ENCODE results near the gene C1QTNF8.

C1QTNF8 gene

DNA sequence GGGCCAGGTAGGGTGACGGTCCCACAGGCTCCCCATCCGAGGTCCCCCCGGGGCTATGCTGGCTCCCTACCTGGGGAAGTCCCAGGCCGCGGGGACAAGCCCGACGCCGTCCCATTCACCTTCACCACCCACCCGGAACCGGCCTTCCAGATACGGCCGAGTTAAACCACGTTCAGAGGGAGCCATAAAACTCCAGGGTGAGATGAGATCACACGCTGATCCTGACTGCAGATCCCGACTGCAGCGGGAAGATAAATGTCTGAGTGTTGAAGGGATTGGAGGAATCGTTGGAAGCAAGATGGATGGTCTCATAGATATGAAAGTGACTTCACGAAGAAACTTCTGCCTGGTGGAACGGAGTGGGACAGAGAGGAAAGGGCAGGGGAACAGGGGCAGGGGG lies 13.6 kb upstream of the C1QTNF8 start:
- DNase-seq (ENCODE audit: low spot score) (no peak), FAIRE-seq (no peak)

DNA sequence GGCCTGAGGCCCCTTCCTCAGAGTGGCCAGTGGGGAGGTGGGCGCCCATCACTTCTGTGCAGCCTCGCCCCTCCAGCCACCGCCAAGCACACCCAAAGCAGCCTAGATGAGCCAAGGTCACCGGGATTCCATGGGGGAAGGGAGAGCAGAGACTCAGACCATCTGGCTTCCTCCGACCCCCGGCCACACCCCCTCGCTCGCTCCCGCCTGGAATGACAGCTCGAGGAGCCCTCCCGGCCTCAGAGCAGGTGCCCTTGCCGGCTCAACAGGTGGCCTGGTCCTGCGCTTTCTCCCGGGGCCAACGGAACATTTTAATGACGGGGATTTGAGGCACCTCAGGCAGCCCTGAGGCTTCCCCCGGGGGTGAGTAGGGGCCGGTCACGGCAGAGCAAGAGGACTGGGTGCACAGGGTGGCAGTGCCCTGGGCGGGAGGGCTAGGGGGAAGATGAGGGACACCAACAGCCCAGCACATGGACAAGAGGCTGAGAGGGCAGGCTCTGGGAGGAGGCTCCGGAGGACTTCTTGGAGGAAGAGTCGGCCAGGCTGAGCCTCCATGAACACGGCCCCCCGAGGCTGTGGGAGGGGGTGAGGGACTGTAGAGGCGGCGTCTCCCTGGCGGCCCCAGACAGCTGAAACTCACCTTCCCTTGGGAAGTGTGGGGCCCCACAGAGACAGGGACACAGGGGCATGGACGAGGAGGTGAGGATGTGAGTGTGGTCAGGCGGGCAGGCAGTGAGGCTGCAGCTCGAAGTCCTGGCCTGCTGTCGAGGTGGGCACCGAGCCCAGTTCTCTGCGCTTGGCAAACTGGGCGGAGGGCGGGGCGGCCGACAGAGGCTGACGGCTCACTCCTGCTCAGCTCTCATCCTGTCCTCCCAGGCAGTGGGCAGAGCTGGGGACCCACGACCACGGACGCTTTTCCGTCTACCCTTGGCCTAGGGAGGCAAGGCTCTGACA lies 12.5 kb upstream of the C1QTNF8 start:
- no peak for FAIRE-seq
- DNase-seq (ENCODE audit: low spot score), result peak; percentile 48

DNA sequence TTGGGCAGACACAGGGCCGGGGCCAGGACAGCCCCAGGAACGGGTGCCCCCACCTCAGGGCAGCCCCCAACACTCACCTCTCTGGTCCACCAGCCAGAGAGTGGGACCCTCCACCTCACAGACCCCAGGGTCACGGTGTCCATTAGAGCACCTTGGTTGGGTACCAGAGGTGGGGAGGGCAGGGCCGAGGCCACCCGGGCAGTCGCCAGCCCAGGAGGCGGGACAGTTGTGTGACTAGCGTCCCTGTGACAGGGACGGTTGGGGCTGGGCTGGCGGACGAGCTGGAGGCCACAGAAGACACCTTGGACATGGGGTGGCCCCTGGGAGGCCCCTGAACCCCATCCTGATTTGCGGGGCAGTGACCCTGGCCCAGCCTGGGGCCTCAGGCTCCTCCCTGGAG lies 11.7 kb upstream of the C1QTNF8 start:
- no peak for FAIRE-seq
- DNase-seq (ENCODE audit: low spot score), result no peak

DNA sequence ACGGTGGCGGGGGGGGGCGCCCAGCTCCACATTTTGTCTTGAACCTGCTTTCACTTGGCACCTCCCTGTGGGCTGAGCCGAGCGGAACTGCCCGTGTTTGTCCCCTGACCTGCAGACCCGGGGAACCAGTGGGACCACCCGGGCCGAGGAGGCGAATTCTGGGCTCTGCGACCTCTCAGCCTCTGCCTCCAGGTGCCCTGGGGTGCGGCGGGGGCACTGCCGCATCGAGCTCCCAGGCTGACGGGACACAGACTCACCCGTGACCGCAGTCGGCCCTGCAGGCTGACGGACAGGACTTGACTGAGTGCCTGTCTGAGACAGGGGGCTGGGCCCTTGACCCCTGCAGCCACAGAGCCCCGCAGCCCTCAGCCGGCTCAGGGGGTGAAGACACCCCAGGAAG lies 11.1 kb upstream of the C1QTNF8 start:
- FAIRE-seq, result no peak
- DNase-seq (ENCODE audit: low spot score), result no peak

DNA sequence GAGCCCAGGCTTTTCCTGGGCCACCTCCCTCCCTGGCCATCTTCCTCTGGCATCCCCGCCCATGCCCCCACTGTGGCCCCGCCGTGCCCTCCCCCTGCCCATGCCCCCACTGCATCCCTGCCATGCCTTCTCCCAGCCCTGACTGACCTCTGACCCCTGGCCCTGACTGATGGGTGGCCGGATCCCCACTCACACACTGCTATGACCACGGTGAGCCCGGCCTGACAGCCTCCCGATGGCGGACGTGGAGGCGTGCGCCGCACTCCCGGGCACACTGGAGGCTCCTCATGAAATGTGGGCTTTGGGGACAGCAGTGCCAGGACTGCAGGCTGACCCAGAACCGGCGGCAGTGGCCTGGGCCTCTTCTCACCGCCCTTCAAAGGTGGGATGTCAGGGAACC lies 10.6 kb upstream of the C1QTNF8 start:
- DNase-seq (ENCODE audit: low spot score) (no peak), FAIRE-seq (no peak)

DNA sequence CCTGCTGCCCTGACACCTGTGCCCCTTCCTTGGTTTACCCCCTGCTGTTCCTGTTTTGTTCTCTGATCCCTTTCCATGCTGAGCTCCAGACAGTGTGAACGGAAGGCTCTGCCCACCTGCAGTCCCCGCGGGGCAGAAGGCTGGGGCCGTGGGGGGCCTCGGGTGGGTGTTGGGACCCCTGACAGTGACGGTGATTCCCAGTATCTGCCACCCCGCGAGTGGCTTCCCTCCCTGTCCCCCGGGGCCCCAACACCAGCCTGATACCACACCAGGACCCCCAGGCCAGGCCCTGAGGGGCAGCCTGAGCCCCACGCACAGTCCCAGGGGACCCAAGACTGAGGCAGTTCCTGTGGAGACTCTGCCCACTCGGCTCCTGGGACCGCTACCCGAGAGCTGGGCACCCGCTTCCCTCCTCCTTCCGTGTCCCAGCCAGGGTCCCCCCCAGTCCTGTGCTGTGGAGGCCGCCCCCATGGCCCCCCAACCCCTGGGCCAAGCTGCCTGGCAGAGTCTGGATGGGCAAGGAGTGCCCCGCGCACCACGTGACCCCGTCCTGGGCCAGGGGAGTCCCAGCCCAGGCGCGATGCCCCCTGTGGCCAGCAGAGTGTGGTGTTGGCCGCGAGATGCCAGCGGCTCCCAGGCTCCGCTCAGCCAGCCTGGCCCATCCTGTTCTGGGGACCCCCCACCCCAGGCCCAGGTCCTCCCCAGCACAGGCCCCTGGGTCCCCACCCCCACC lies 10.0 kb upstream of the C1QTNF8 start:
- FAIRE-seq (peak; percentile 95), DNase-seq (ENCODE audit: low spot score) (peak; percentile 91)

DNA sequence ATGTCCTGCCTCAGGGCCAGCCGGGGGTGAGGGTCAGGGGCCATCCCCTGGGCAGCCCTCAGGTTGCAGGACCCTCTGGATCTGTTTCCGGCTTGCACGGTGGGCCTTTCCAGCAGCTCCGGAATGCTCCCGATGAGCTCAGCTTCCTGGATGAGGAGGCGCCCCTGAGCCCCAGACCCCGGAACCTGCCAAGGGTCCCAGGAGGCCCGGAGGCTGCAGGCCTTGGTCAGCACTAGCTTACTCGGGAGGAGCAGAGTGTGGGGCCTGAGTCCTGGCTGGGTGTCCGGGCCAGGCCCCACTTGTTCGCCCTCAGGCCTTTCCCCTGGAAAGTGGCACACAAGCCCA lies 7.6 kb upstream of the C1QTNF8 start:
- FAIRE-seq, result no peak
- DNase-seq (ENCODE audit: low spot score), result no peak

DNA sequence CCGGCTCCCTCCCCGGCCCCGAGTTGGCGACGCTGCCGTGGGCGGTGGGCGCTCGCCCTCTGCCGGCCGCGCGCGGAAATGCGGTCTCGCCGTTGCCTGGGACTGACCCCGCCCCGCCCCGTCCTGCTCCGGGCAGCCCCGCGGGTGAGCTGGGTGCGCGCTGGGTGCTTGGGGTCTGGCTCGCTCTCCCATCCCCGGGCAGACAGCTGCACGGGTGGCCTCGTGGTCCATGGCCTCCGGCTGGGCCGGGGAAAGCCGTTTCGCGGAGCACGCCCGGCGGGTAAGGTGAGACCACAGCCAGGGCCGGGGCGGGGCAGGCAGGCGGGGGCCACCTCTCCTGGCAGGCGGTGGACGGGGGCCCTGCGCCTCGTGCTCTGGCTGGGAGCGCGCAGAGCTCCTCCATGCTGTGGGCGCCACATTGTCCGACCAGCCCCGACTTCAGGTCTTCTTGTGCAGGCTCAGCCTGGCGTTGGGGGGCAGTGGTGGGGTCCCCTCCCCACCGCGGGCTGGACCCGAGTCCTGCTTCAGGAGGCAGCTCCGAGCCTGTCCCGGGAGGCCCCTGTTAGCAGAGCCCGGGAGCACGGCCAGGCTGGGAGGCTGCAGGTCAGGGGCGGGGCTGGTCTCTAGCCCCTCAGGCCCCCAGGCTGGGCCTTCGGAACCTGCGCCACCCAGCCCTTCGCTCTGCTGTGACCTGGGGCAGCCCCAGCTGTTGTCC lies 7.0 kb upstream of the C1QTNF8 start:
- DNase-seq (ENCODE audit: low spot score) (peak; percentile 88), FAIRE-seq (peak; percentile 20)

DNA sequence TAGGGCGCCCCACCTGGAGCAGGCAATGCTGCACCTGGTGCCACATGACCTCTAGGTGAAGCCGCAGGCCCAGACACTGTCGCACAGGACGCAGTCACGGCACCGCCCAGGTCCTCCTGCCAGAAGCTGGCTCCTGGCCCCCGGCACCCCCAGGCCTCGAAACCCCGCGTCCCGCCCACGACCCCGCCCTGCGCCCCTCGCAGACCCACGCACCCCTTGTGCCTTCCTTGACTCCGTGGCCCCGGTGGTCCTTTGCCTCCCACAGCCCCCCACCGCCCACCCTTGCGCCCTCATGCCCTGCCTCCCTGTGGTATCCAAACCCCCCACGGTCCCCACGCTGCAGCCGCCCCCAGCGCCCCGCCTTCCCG lies 6.3 kb upstream of the C1QTNF8 start:
- FAIRE-seq, result no peak
- no peak for DNase-seq (ENCODE audit: low spot score)

DNA sequence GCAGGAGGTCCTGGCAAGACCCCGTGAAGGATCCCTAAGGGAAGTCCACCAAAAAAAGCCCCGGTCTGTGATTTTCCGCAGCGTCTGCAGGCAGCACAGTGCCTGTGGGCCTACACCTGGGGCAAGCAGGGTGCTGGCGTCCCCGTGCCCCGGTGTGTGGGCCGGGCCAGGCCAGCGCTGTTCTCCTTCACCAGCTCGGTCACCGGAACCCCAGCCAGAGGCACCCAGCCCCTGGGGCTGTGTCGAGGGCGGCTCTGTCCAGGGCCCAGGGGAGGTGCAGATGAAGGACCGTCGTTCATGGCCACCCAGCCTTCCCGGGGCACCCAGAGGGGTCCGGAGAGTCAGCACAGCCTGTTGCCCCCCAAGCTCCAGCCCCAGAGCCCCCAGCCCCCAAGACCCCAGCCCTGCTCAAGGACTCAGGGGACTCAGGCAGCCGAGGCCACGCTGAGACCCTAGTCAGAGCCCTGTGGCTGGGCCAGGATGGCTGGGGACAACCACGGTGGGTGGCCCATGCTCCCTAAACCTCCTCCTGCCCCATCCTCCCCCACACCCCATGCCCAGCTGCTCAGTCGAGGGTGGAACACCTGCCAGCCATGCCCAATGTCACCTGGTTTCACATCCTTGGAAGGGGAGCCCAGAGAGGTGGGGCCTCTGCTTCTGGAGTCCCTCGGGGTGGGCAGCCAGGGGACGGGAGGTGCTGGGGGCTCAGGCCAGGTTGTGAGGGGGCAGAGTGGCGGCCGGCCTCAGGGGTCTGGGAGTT lies 5.7 kb upstream of the C1QTNF8 start:
- FAIRE-seq (no peak), DNase-seq (ENCODE audit: low spot score) (no peak)

DNA sequence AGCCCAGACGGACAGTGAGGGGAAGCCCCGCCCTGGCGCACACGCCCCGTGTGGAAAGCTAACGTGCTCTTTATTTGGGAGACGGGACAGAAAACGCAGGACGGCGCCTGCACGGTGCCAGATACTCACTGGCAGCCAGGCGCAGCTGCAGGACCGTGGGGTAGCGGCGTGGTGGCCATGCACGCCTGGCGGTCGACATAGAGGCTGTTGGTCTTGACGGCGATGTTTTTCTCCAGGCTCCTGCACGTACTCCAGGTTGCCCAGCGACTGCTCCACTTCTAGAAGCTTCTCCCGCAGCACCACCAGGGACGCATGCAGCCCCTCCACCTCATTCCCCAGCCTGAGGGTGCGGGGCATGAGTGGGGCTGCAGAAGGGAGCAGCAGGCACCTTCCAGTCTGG lies 5.1 kb upstream of the C1QTNF8 start:
- FAIRE-seq, result no peak
- DNase-seq (ENCODE audit: low spot score), result no peak

DNA sequence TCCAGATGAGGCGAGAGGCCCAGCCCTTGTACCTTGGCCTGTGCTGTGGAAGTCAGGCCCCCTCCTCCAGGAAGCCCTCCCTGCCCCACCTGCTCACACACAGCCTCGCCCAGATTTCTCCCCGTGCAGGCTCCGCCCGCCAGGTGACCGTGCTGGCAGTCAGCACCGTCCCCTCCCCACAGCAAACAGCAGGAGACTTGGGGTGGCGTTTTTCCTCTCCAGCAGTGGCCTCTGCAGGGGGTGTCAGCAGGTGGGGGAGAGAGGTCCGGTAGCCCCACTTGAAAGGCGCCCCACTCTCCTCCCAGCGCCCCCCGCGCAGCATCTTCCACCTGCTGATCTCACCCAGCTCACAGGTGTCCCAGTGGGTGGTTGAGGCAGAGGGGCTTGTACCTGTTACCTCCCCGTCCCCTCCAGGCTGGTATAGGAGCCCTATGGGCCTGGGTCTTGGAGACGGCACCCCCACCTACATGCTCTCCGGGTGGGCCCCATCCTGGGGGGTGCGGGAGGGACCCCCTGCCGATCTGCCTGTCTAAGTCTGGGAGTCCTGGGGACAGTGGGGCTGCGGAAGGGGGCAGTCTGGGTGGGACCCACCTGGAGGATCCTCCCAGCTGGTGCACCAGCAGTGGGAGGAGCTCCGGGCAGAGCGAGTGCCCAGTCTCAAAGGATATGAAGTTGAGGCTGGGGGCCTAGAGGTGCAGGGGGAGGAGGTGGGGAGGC lies 4.2 kb upstream of the C1QTNF8 start:
- FAIRE-seq, result no peak
- DNase-seq (ENCODE audit: low spot score), result no peak

DNA sequence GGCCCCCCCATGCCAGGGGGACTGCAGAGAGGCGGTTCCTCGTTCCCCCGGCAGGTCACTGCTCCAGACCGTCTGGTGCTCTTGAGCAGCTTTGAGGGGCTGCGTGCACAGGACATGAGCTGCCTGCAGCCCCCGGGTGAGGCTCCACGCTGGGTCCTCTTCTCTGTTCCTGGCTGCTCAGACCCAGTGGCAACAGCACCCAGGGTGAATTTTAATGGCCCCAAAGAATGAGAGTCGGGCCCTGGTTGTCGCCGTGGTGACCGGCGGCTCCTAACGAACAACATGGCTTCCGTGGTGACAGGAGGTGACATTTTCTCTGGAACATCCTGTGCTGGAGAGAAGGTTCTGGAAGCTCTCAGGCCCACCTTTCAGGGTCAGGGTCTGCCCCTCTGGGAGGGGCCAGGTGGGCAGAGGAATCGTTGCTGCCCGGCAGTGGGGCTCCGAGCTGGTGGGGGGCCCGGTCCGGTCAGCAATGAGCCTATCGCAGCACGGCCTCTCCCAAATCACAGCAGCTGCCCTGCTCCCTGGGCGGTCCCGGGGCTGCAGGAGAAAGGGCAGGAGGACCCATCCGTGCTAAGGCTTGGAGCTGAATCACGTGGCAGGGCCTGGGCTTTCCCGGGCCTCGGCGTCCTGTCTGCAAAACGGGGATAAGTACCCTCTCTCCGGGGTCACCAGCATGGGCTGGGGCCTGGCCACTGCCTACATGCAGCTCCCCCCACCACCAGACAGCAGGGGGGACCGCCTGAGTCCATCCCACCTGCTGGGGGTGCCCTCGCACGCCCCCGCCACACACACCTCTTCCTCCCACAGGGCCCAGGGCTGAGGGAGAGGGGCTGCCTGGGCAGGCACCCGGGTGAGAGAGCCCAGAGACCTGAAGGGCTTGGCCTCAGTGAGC lies 3.4 kb upstream of the C1QTNF8 start:
- DNase-seq (ENCODE audit: low spot score), result no peak
- no peak for FAIRE-seq

DNA sequence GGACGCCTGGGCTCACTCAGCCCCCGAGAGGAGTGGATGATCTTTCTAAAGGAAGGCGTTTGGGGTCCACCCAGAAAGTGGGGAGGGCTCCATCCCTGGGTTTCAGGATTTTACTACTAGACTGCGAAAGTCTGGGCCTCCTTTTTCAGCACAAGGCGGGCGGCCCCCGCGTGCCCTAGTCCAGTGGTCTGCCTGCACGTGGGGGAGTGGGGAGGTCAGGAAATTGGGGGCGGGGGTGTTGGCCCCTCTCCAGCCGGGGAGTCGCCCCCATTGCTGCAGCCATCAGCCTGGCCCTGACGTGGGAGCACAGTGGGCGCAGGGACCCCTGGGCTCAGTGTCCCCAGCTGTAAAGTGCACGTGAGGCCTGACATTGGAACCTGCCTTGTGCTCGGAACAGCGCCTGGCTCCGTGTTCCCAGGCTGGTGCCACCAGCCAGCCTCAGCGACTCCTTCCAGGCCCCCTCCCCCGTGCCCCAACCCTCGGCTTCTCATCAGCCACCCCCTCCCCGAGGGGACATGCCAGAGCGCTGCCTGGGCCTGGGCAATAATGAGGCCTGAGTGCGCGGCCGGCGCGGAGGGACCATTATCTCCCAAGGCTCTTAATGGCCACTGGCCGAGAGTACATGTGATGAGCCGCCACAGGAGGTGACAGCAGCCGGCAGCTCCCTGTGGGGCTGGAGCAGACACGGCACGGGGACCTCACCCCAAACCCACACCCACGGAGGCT lies 2.4 kb upstream of the C1QTNF8 start:
- DNase-seq (ENCODE audit: low spot score), result no peak
- FAIRE-seq, result no peak

DNA sequence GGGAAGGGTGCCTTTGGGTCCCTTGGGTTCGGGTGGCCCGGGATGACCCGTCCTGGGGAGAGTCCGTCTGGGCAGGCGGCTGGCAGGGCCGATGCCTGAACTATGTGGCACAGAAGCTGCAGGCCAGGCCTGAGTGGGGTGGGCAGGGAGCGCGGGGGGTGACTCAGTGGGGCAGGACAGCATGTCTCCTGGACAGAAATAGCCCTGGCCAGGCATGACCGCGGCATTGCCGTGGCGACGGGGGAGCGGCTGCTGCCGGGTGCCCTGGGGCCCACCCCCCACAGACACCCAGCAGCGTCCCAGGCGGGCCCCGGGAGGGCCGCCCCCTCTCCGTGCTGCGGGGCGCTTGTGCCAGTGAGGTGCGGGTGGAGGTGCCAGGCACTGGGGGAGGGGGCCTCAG lies 1.8 kb upstream of the C1QTNF8 start:
- no peak for FAIRE-seq

DNA sequence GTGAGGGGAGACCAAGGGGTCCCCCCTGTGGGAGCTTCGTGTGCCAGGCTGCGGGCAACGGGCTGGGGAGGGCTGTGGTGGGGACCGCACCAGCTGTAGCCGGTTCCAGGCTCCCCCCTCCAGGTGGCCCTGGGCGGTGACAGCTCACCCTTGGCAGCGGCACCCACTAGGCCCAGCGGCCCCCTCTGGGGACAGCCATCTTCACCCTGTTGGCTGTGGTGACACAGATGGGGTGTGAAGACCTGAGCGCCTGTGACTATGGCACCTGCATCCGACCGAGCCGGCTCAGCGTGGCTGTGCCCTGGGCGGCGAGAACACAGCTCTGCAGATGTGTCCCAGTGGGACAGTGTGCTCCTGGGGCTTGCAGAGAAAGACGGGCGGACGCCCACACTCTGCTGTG lies 1.1 kb upstream of the C1QTNF8 start:
- DNase-seq (ENCODE audit: low spot score), result no peak
- FAIRE-seq, result no peak

More for the DNA sequence above, 1.8 kb upstream of the C1QTNF8 start:
- DNase-seq (ENCODE audit: low spot score), result no peak

DNA sequence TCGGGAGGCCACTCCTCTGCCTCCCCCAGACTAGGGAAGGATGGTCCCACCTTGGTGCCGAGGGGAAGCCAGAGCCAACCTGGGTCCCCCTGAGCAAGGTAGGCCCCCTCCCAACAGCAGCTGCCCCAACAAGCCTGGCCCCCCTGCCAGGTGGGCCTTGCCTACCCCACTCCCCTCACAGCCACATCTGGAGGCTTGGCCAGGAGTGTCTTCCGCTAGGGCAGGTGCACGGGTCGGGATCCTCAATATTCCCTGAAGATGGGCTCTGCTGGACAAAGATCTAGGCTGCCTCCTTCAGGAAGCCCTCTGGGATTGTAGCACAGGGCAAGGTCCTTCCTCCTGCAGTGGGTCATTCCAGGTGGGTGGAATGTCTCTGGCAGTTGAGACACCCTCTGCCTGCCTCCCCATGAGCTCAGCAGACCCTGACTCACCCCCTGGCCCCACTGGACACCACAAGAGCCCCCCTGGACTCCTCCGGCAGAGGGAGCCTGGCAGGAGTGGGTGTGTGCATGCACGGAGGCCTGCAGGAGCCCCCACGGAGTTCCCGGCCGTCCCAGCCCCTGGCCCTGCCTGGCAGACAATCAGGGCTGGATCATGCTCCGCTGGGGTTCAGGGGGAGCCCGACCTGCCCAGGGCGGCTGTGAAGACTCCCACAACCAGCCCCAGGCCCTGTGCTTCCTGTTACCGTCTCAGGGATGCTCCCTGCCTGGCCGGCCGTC lies 435 bp downstream of the C1QTNF8 start:
- DNase-seq (ENCODE audit: low spot score), result no peak
- no peak for FAIRE-seq

Data from urothelium cell line (cell line).